SH-SY5Y (cell line): Measurements from ENCODE around the gene ZNF831.

Source experiments
- GATA2 ChIP-seq: IDR thresholded peaks from 2 replicates; pipeline ENCODE4 v1.6.1; 2011; ENCODE audit warnings: mild to moderate bottlenecking, low read depth, low read length
- GATA3 ChIP-seq: IDR thresholded peaks from 2 replicates; pipeline ENCODE4 v1.6.1; 2011; ENCODE audit warnings: low read depth, mild to moderate bottlenecking, low read length, moderate library complexity

DNA sequence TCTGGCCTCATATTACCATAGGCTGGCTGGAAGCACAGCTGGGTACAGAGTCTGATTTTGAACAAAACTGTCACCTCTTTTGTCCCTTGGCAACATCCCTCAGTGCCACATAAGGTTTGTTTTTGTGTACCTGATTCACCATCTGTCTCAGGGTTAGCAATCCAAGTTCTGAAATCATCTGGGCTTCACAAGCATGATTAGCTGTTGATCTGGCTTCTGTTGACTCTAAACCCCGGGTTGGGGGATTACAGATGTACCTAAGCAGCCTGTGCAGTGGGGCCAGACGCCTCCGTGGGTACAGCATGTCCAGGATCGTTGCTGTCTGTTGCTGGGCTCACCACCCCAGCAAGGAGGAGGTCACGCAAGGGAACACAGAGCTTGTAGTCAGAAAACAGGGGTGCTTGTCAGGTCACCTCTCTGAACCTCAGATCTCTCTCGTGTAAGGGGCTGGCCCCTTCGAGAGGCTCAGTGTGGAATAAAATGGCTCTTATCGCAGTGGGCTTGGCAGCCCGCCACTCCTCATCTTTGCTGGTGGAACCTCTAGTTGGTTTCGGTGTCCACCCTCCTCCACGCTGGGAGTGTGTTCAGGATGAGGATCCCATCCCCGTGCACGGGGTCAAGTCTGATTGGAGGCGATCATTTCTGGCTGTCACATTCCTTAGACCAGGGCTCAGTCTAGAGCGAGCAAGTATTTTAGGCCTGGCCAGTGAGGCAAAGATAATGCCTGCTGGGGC is 39.2 kb upstream of the ZNF831 start:
- TF ChIP-seq GATA2 (no peak), GATA3 (no peak)
